GM12878 (cell line): ENCODE results near the gene NPHP3. TPM values are rescaled to one million over a fixed set of nuclear protein-coding genes. Genes with fewer than 3 reads are reported as not detected.

Experiments used
- polyA plus RNA-seq, 11 experiments: library from polyadenylated mRNA; depleted of rRNA in 4 of 11; unstranded in 6 of 11; stranded (reverse) in 5 of 11; fragments of >200 nt; fragmentation: Nextera tagmentation in 4 of 11; fragmentation: Illumina TruSeq in 1 of 11; extraction: Ambion mirVana in 4 of 11; extraction: Trizol in 1 of 11; gene quantifications; 1 replicate in 1 of 11; 2 replicates in 10 of 11; pipeline versions ENCODE4 v1.2.1 to v1.2.3, GENCODE V29; 2011 to 2016; ENCODE audit warnings: inconsistent platforms in 2 of 11, missing spikeins in 2 of 11, low read depth in 1 of 11
- total RNA-seq, 4 experiments: library from RNA; depleted of rRNA in 3 of 4; stranded (reverse); fragments of >200 nt in 3 of 4; fragmentation: Illumina TruSeq in 1 of 4; extraction: Trizol in 1 of 4; gene quantifications; 2 replicates each; pipeline versions ENCODE4 v1.2.1 to v1.2.3, GENCODE V29; 2013 to 2021

The NPHP3 gene
- total and polyA plus RNA-seq, 10 of the 15 experiments (the other 5 are each of a cell fraction or from before 2014, with no cell fraction given), result 0.84 to 11.7 (median 2.9) TPM

Other genes starting within 250 kb of the NPHP3 start
- 0.06 and 0.16 TPM in 2 replicates for gene ACKR4, start 125.1 kb downstream of the NPHP3 start, total RNA-seq (2014; rRNA removed)
- 0.18 and 0.27 TPM in 2 replicates for gene ACKR4, start 125.1 kb downstream of the NPHP3 start, total RNA-seq (2014; rRNA removed; fragmentation: Illumina TruSeq; extraction: Trizol)
- gene ACKR4, start 125.1 kb downstream of the NPHP3 start, total RNA-seq (2021), result 0.10 TPM in 1 of 2 replicates, not detected in the other
- 0.06 and 0.07 TPM in 2 replicates for gene ACKR4, start 125.1 kb downstream of the NPHP3 start, polyA plus RNA-seq (2011; rRNA removed)
- 0.21 and 0.27 TPM in 2 replicates for gene ACKR4, start 125.1 kb downstream of the NPHP3 start, polyA plus RNA-seq (2014; fragmentation: Illumina TruSeq; extraction: Trizol)
- under 1 TPM; 0.15 to 0.18 TPM for gene ACKR4, start 125.1 kb downstream of the NPHP3 start, polyA plus RNA-seq (2014; fragmentation: Nextera tagmentation; extraction: Ambion mirVana)
- 0.22 and 0.40 TPM in 2 replicates for gene ACKR4, start 125.1 kb downstream of the NPHP3 start, polyA plus RNA-seq (2014; rRNA removed)
- under 1 TPM; 0.06 to 0.08 TPM for gene ACKR4, start 125.1 kb downstream of the NPHP3 start, polyA plus RNA-seq (2016; fragmentation: Nextera tagmentation; extraction: Ambion mirVana)
- 10.0 and 12.8 TPM in 2 replicates for gene ACAD11, start 62.6 kb downstream of the NPHP3 start, total RNA-seq (2014; rRNA removed)
- gene ACAD11, start 62.6 kb downstream of the NPHP3 start, total RNA-seq (2014; rRNA removed; fragmentation: Illumina TruSeq; extraction: Trizol), result 11.5 and 12.4 TPM in 2 replicates
- 7.7 and 8.7 TPM in 2 replicates for gene ACAD11, start 62.6 kb downstream of the NPHP3 start, total RNA-seq (2021)
- 15.9 and 25.4 TPM in 2 replicates for gene ACAD11, start 62.6 kb downstream of the NPHP3 start, polyA plus RNA-seq (2011; rRNA removed)
- 14.1 and 14.2 TPM in 2 replicates for gene ACAD11, start 62.6 kb downstream of the NPHP3 start, polyA plus RNA-seq (2014; fragmentation: Illumina TruSeq; extraction: Trizol)
- 1 to 10 TPM; 2.4 to 4.7 TPM for gene ACAD11, start 62.6 kb downstream of the NPHP3 start, polyA plus RNA-seq (2014; fragmentation: Nextera tagmentation; extraction: Ambion mirVana)
- 14.2 and 17.9 TPM in 2 replicates for gene ACAD11, start 62.6 kb downstream of the NPHP3 start, polyA plus RNA-seq (2014; rRNA removed)
- gene ACAD11, start 62.6 kb downstream of the NPHP3 start, polyA plus RNA-seq (2016; fragmentation: Nextera tagmentation; extraction: Ambion mirVana), result 10 to 100 TPM; 10.1 to 10.6 TPM
- 51.0 and 53.8 TPM in 2 replicates for gene UBA5, start 62.1 kb downstream of the NPHP3 start, total RNA-seq (2014; rRNA removed)
- 29.2 and 29.4 TPM in 2 replicates for gene UBA5, start 62.1 kb downstream of the NPHP3 start, total RNA-seq (2014; rRNA removed; fragmentation: Illumina TruSeq; extraction: Trizol)
- gene UBA5, start 62.1 kb downstream of the NPHP3 start, total RNA-seq (2021), result 31.9 and 33.6 TPM in 2 replicates
- 62.1 and 91.4 TPM in 2 replicates for gene UBA5, start 62.1 kb downstream of the NPHP3 start, polyA plus RNA-seq (2011; rRNA removed)
- 33.8 and 41.1 TPM in 2 replicates for gene UBA5, start 62.1 kb downstream of the NPHP3 start, polyA plus RNA-seq (2014; fragmentation: Illumina TruSeq; extraction: Trizol)
- 10 to 100 TPM; 10.2 to 16.7 TPM for gene UBA5, start 62.1 kb downstream of the NPHP3 start, polyA plus RNA-seq (2014; fragmentation: Nextera tagmentation; extraction: Ambion mirVana)
- 53.6 and 55.5 TPM in 2 replicates for gene UBA5, start 62.1 kb downstream of the NPHP3 start, polyA plus RNA-seq (2014; rRNA removed)
- 10 to 100 TPM; 54.5 to 60.0 TPM for gene UBA5, start 62.1 kb downstream of the NPHP3 start, polyA plus RNA-seq (2016; fragmentation: Nextera tagmentation; extraction: Ambion mirVana)